ENCODE data around the gene CLEC6A.

GRCh38 chr12:8453796-8454195 is 2.0 kb upstream of the CLEC6A start:
- TF ChIP-seq, protein P1, sequence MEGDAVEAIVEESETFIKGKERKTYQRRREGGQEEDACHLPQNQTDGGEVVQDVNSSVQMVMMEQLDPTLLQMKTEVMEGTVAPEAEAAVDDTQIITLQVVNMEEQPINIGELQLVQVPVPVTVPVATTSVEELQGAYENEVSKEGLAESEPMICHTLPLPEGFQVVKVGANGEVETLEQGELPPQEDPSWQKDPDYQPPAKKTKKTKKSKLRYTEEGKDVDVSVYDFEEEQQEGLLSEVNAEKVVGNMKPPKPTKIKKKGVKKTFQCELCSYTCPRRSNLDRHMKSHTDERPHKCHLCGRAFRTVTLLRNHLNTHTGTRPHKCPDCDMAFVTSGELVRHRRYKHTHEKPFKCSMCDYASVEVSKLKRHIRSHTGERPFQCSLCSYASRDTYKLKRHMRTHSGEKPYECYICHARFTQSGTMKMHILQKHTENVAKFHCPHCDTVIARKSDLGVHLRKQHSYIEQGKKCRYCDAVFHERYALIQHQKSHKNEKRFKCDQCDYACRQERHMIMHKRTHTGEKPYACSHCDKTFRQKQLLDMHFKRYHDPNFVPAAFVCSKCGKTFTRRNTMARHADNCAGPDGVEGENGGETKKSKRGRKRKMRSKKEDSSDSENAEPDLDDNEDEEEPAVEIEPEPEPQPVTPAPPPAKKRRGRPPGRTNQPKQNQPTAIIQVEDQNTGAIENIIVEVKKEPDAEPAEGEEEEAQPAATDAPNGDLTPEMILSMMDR (IDR thresholded peaks at IDR 0.05; ENCODE audit: insufficient read depth, low read length, poor library complexity, severe bottlenecking) = no peak
- TF ChIP-seq EZH2phosphoT487 (conservative IDR thresholded peaks at IDR 0.05; ENCODE audit: low read length) = no peak
